ENCODE results near the gene RALGAPA1.

- no peak for TF ChIP-seq POLR2AphosphoS5 (IDR thresholded peaks at IDR 0.05; ENCODE audit: low read depth)
- no peak for TF ChIP-seq CTCF (conservative IDR thresholded peaks at IDR 0.05; ENCODE audit: low read depth in 2 of 2)
- no peak for TF ChIP-seq REST (IDR thresholded peaks at IDR 0.05; ENCODE audit: unreplicated experiment)
- TF ChIP-seq STAT1 (IDR thresholded peaks at IDR 0.05; ENCODE audit: unreplicated experiment), result no peak
- no peak for TF ChIP-seq CREB1 (CRISPR knock-in tag; IDR thresholded peaks at IDR 0.05; ENCODE audit: low read depth)
- no peak for TF ChIP-seq EZH2 (IDR thresholded peaks at IDR 0.05; ENCODE audit: low read depth, unreplicated experiment)
- no peak for TF ChIP-seq EZH2phosphoT487 (IDR thresholded peaks at IDR 0.05; ENCODE audit: unreplicated experiment)
Measured at GRCh38 chr14:35826952-35827416, 17.9 kb upstream of the RALGAPA1 start.

Data from GM23338 (cell line).